GM12878 (cell line): ENCODE measurements around the gene ANKRD36B.
"Not testable (repeated sequence)": the region's sequence is repeated elsewhere in the genome, so short reads cannot be mapped to it uniquely, and the experiment has no call there.

ENCODE experiments used
- CTCF ChIP-seq, 3 experiments: IDR thresholded peaks in 2 of 3; conservative IDR thresholded peaks in 1 of 3; 2 replicates each; pipeline ENCODE4 v1.5.1; 2011; ENCODE audit warnings: low read depth in 3 of 3, low read length in 3 of 3, mild to moderate bottlenecking in 3 of 3, control low read depth in 2 of 3, moderate library complexity in 2 of 3, inconsistent platforms in 1 of 3, mixed read lengths in 1 of 3; ENCODE audit not compliant: control insufficient read depth in 2 of 3, insufficient read depth in 1 of 3; ENCODE audit errors: extremely low read depth in 1 of 3
- RAD21 ChIP-seq: IDR thresholded peaks from 2 replicates; pipeline ENCODE4 v1.6.1; 2011; ENCODE audit warnings: mild to moderate bottlenecking, low read depth, low read length, moderate library complexity; ENCODE audit not compliant: insufficient read depth

GRCh38 chr2:97626049-97626430, 36.4 kb upstream of the ANKRD36B start:
- TF ChIP-seq CTCF (IDR thresholded peaks at IDR 0.05 in 2 of 3, conservative IDR thresholded peaks at IDR 0.05 in 1 of 3; ENCODE audit: control insufficient read depth in 2 of 3, extremely low read depth in 1 of 3, insufficient read depth in 1 of 3, low read depth in 3 of 3, low read length in 3 of 3); RAD21: not testable (repeated sequence)
